ENCODE data around the gene ARID5B.

The ARID5B gene

GRCh38 chr10:61890430-61890829 lies 11.1 kb upstream of the ARID5B start:
- no peak for DNase-seq

DNA sequence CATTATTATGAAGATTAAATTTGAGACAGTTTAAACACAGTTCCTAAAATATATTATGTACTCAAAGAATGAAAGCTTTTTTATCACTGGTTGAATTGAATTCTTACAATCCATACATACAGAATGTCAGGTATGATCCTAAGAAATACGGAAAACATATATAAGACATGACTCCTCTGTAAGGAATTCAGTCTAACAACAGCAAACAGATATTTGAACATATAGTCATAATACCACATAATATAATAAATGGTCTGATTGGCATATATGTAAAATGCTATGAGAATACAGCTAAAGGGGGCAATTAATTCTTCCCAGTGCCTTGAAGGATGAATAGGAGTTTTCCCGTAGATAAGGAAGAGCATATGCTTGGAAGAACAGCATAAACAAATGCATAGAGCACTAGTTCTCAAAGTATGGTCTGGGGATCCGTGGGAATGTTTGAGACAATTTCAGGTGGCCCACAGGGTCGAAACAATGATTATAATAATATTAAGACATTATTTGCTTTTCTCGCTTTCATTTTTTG lies 10.6 kb upstream of the ARID5B start:
- DNase-seq: no peak

DNA sequence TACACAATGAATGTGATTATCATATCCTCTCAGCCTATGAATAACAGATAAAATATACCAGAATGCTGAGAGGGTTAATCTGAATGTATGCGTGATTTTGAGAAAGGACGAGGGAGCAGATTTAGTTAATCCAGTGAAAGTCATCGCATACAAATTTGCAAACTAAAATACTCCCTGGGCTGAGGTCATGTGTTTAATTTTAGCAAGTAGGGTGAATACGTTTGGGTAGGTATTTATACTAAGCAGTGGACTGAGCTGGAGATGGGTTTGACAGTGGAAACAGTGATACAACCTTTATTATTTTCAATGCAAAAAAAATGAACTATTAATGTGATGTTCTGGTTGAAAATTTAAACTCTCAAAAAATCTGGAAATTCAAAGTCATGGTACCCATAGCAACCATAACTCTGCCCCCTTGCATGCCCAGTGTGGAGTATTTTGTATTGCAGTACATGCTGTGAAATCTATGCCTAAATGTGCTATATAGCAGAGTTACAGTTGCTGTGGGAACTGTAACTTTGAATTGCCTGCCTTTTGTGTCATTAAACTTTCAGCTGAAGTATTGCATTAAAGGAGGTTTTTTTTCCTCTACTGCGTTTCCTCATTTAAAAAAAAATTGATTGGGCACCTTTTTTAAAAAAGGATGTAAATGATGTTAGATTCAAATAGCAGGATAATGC lies 9.5 kb upstream of the ARID5B start:
- DNase-seq: no peak

DNA sequence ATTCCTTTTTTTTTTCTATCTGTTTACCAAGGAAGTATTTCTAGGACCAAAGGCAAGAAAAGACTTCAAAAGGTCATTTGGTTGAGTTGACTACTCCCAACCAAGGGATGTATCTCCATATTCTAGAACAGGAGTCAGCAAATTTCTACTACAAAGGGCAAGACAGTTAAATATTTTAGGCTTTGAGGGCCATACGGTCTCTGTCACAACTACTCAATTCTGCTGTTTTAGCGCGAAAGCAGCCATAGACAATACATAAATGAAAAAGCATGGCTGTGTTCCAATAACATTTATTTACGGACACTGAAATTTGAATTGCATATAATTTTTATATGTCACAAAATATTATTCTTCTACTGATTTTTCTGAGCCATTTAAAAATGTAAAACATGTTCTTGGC lies 8.5 kb upstream of the ARID5B start:
- no peak for DNase-seq

DNA sequence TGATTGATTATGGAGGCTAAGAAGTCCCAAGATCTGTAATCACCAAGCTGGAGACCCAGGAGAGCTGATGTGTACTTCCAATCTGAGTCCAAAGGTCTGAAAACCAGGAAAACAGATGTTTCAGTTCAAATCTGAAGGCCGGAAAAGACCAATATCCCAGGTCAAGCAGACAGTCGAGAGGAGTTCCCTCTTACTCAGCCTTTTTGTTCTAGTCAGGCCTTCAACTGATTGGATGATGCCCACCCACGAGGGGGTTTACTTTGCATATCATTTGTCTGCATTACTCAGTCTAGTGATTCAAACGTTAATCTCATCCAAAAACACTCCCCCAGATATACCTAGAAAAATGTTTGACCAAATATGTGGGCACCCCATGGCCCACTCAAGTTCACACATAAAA lies 7.4 kb upstream of the ARID5B start:
- DNase-seq: peak; percentile 40

- no peak for DNase-seq
Measured at GRCh38 chr10:61895898-61896600, 5.5 kb upstream of the ARID5B start.

GRCh38 chr10:61896854-61897661 lies 4.4 kb upstream of the ARID5B start:
- peak; percentile 63 for DNase-seq

DNA sequence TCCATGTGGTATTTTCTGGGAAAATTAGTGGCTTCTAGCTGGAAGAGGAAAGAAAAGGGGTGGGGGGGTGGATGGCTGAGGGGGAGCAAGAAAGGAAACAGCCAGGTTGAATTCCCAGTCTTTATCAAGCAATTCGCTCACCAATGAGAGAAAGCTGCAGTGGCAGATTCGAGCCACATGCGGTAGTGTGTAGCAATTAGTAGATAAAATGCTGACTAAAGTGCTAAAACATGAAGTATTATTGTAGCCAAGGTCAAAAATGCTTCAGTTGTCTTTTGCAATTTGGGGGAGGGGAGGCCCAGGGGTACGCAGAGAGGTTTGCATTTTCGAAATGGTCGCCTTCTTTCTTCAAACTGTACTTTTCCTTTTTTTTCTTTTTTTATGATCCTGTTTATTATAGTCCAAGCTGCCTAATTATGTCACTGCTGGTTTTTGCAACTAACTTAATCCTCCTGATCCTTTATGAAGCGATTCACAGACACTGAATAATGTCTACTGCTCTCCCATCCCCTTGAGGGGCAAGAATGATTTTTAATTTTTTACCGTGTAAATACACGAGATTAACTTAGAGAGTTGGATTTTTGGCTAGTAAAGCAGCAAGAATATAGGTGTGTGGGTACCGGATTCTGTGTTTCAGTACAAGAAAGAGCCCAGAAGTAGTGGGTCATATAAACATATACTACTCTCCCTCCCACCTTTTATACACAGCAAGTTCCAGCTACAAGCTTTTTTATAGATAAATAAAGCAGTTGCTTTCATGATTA lies 3.6 kb upstream of the ARID5B start:
- DNase-seq: peak; percentile 33

DNA sequence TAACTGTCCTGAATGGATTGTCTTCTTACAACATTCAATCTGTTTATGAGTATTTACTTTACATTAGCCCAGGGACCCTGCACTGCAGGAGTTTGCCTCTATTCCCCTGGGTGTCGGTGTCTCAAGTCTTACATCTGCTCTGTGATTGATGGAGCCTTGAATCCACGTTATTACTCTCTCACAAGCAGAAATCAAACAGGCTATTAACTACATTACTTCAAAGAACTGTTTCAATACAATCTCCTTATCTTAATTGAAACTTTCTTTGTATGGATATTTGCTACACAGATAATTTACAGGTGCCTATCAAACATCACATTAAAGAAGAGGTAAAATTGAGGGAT lies 3.1 kb upstream of the ARID5B start:
- no peak for DNase-seq

GRCh38 chr10:61899069-61899531 lies 2.4 kb upstream of the ARID5B start:
- no peak for DNase-seq

- DNase-seq: no peak
Measured at GRCh38 chr10:61899663-61899996, 1.9 kb upstream of the ARID5B start.

GRCh38 chr10:61899997-61900828 lies 1.3 kb upstream of the ARID5B start:
- DNase-seq: peak; percentile 70

DNA sequence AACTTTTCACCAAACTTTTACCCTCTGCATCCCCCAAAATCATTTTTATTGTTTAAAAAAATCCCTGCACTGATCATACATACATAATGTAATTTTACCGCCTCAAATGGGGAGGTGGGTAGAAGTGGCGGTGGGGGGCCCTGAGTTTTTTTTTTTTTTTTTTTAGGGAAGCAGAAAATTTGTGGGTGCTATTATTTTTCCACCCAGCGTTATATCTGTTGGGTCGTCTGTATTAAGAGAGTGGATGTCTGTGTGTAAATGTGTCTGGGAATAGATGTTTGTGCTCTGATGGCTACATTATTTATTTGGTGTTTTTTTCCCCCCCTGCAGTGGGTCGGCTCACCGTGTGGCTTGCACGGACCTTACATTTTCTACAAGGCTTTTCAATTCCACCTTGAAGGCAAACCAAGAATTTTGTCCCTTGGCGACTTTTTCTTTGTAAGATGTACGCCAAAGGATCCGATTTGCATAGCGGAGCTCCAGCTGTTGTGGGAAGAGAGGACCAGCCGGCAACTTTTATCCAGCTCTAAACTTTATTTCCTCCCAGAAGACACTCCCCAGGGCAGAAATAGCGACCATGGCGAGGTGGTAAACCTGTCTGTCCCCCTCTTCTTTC lies 438 bp downstream of the ARID5B start:
- DNase-seq: peak; percentile 18

GRCh38 chr10:61902445-61903220 lies 1.1 kb downstream of the ARID5B start:
- peak; percentile 74 for DNase-seq

- peak; percentile 84 for DNase-seq
Measured at GRCh38 chr10:61903221-61903927, 1.9 kb downstream of the ARID5B start.

GRCh38 chr10:61903928-61904344 lies 2.4 kb downstream of the ARID5B start:
- no peak for DNase-seq

DNA sequence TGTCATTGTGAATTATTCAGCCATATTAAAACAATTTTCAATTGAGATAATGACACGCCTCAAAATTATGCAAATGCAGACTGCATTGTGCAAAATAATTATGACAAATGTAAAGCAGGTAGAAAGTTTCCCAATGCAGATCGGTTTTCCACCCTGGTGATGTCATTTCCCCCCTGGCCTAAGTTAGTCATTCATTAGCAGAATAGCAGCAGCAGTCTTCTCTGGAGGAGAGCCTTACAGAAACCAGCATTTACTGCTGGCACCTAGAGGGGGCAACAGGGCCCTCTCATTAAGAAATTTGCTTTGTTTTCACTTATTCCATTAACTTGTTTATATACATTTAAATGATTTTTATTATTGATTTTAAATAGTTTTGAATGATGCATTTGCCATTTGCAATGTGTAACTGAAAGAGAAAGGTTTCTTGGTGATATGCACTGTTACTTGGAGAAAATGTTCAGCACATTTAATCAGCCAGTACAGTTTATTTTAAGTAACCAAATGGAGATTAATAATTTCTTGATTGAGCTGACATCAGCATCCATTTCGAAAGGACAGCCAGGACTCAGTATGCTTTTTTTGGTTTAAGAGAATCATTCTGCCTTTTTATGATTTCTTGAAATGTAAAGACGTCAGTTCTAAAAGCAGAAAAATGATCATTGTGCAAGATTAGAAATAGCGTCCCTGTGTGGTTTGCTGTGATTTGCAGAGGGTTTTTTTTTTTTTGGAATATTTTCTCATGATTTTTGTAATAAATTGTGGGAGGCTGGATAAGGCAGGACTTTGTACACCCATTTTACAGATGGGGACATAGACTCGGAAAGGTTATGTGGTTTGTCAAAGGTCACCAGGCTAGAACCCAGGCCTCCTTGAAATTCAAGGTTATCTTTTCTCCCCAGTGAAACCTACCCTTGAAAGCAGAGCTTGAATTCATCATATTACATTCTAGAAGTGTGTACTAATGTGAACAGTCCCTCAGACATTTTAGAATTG lies 3.5 kb downstream of the ARID5B start:
- DNase-seq: peak; percentile 69

GRCh38 chr10:61905837-61906561 lies 4.5 kb downstream of the ARID5B start:
- no peak for DNase-seq
